ENCODE measurements around the gene OTOG. TPM values are rescaled to one million over a fixed set of nuclear protein-coding genes. Genes with fewer than 3 reads are reported as not detected.

OTOG gene
- total RNA-seq, 3 donors from 2014 or later (not counting 1 experiment from before 2014, with no cell fraction given), result not detected

DNA sequence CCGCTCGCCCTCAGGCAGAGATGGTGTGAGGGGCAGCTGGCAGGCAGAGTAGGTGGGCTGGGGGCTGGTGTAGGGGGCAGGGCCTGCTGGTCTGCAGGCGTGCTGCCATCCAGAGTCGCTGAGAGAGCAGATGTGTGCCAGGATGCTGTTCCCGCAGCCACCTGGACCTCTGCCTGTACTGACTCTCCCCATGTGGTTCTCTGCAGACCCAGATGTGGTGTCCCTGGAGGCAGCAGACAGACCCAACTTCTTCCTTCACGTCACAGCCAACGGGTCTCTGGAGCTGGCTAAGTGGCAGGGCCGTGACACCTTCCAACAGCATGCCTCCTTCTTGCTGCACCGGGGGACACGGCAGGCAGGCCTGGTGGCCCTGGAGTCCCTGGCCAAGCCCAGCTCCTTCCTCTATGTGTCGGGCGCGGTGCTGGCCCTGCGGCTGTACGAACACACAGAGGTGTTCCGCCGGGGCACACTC lies 58.6 kb downstream of the OTOG start:
- Histone ChIP-seq H3K4me1 (ENCODE audit: control insufficient read depth, insufficient read depth, low read length) (no peaks in the 10 kb centered on the region), H3K9me3 (ENCODE audit: control insufficient read depth, insufficient read depth, low read length) (no peaks in the 10 kb centered on the region), H3K36me3 (ENCODE audit: control insufficient read depth, insufficient read depth, low read length) (no peaks in the 10 kb centered on the region), H3K27me3 (ENCODE audit: control insufficient read depth, insufficient read depth, low read length) (no peaks in the 10 kb centered on the region), H3K4me3 (ENCODE audit: low read length) (no peak overlapping the region), H3K27ac (ENCODE audit: low read length) (no peak overlapping the region)
- Mint-ChIP-seq H3K9me3 (no peaks in the 10 kb centered on the region), H3K36me3 (no peaks in the 10 kb centered on the region), H3K4me3 (no peak overlapping the region), H3K27ac (no peak overlapping the region), H3K27me3 (ENCODE audit: low read depth in 2 of 2) (no peaks in the 10 kb centered on the region), H3K4me1 (no peaks in the 10 kb centered on the region)
- DNase-seq, result no peak
- WGBS (ENCODE audit: insufficient coverage), result 90% methylated on average over 17 of the region's 17 CpGs
- intact Hi-C loops (cut with micrococcal nuclease), result no loop called here
- TF ChIP-seq CTCF (IDR thresholded peaks at IDR 0.05), result no peak
- no peak for ATAC-seq

- intact Hi-C loops (cut with micrococcal nuclease), result no loop called here
- WGBS (ENCODE audit: insufficient coverage), result 75% methylated on average over 10 of the region's 10 CpGs
- Histone ChIP-seq H3K9me3 (ENCODE audit: control insufficient read depth, insufficient read depth, low read length) (no peaks in the 10 kb centered on the region), H3K4me3 (ENCODE audit: low read length) (no peak overlapping the region), H3K4me1 (ENCODE audit: control insufficient read depth, insufficient read depth, low read length) (no peaks in the 10 kb centered on the region), H3K27me3 (ENCODE audit: control insufficient read depth, insufficient read depth, low read length) (no peaks in the 10 kb centered on the region), H3K27ac (ENCODE audit: low read length) (no peak overlapping the region), H3K36me3 (ENCODE audit: control insufficient read depth, insufficient read depth, low read length) (no peaks in the 10 kb centered on the region)
- no peak overlapping the region for H3K4me3 Mint-ChIP-seq
- no peaks in the 10 kb centered on the region for H3K4me1 Mint-ChIP-seq
- H3K27ac Mint-ChIP-seq, result no peak overlapping the region
- TF ChIP-seq CTCF (IDR thresholded peaks at IDR 0.05), result no peak
- no peaks in the 10 kb centered on the region for H3K36me3 Mint-ChIP-seq
- ATAC-seq, result no peak
- H3K27me3 Mint-ChIP-seq (ENCODE audit: low read depth in 2 of 2), result peaks cover 0 to 2% of the 10 kb centered on the region in 2 donors
- no peak for DNase-seq
- no peaks in the 10 kb centered on the region for H3K9me3 Mint-ChIP-seq
Measured at GRCh38 chr11:17606233-17607082, 59.4 kb downstream of the OTOG start.

GRCh38 chr11:17607083-17607429 lies 60.0 kb downstream of the OTOG start:
- Histone ChIP-seq H3K4me1 (ENCODE audit: control insufficient read depth, insufficient read depth, low read length) (no peaks in the 10 kb centered on the region), H3K36me3 (ENCODE audit: control insufficient read depth, insufficient read depth, low read length) (no peaks in the 10 kb centered on the region), H3K27ac (ENCODE audit: low read length) (no peak overlapping the region), H3K27me3 (ENCODE audit: control insufficient read depth, insufficient read depth, low read length) (no peaks in the 10 kb centered on the region), H3K9me3 (ENCODE audit: control insufficient read depth, insufficient read depth, low read length) (no peaks in the 10 kb centered on the region), H3K4me3 (ENCODE audit: low read length) (no peak overlapping the region)
- no peak overlapping the region for H3K4me3 Mint-ChIP-seq
- no peak overlapping the region for H3K27ac Mint-ChIP-seq
- intact Hi-C loops (cut with micrococcal nuclease), result no loop called here
- no peaks in the 10 kb centered on the region for H3K4me1 Mint-ChIP-seq
- TF ChIP-seq CTCF (IDR thresholded peaks at IDR 0.05), result no peak
- no peak for DNase-seq
- no peak for ATAC-seq
- H3K9me3 Mint-ChIP-seq, result no peaks in the 10 kb centered on the region
- H3K27me3 Mint-ChIP-seq (ENCODE audit: low read depth in 2 of 2), result peaks cover 0 to 4% of the 10 kb centered on the region in 2 donors
- H3K36me3 Mint-ChIP-seq, result no peaks in the 10 kb centered on the region
- WGBS (ENCODE audit: insufficient coverage), result 92% methylated on average over 6 of the region's 6 CpGs

All from natural killer cell (primary cell).